Measurements from ENCODE around the gene MARF1. TPM values are rescaled to one million over a fixed set of nuclear protein-coding genes. Genes with fewer than 3 reads are reported as not detected.

Gene MARF1
- total RNA-seq, 1 experiment from 2014 or later: 59.4 TPM

DNA sequence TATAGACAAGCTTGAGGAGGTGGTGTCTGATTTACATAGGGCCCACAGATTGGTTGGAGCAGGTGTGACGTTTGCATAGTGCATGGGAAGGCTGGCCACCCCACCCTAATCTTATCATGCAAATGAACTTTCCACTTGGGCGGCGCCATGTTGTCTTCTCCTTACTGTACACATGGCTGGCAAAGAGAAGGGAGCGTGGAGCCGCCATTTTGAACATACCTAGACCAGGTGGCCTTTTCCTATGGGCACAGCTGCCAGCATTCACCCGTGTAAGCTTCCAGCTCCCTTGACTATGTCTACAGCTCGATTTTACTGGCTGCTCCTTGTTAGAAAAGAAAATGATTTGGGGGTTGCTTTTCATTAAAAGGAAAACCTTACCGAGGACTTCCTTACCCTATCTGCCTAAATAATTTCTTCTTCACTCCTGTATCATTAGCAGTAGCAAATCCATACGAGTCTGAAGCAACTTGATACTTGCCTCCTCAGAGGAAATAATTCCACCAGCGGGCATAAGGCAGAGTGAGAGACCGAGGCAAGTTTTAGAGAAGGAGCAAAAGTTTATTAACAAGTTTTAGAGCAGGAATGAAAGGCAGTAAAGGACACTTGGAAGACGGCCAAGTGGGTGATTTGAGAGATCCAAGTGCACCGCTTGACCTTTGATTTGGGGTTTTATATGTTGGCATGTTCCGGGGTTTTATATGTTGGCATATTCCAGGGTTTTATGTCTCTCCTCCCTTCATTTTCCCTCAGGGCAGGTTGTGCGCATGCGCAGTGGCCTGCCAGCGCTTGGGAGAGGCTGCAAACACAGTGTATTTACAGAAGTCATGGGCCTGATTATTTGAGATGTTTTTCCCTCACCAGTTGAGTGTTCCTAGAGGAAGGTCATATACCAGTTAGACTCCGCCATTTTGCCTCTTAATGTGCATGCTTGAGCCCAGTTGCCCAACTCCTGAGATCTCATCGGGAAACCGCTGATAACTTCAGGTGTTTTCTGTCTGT lies 65.7 kb downstream of the MARF1 start:
- Histone ChIP-seq H3K9me2 (ENCODE audit: insufficient read depth) (no peaks in the 10 kb centered on the region), H3K4me3 (replicated peaks in 1 of 2; ENCODE audit: low read depth in 1 of 2, low read length in 2 of 2) (no peak overlapping the region), H4K20me1 (ENCODE audit: insufficient read depth) (no peaks in the 10 kb centered on the region), H3K27ac (ENCODE audit: low read depth, low read length) (no peak overlapping the region), H3K27me3 (ENCODE audit: insufficient read depth, low read length) (no peaks in the 10 kb centered on the region), H2AFZ (ENCODE audit: low read depth, low read length, poor library complexity, severe bottlenecking) (no peak overlapping the region), H3K4me1 (ENCODE audit: control insufficient read depth in 1 of 2, insufficient read depth in 2 of 2, low read length in 2 of 2) (peaks cover 2 to 20% of the 10 kb centered on the region in 2 experiments), H3K79me2 (ENCODE audit: insufficient read depth, low read length) (no peaks in the 10 kb centered on the region), H3K4me2 (ENCODE audit: low read length) (no peak overlapping the region), H3K9me3 (ENCODE audit: control insufficient read depth in 1 of 2, insufficient read depth in 1 of 2, low read depth in 1 of 2, low read length in 2 of 2) (no peaks in the 10 kb centered on the region), H3K9ac (ENCODE audit: low read length) (no peak overlapping the region), H3K36me3 (ENCODE audit: control insufficient read depth in 1 of 2, insufficient read depth in 2 of 2, low read length in 2 of 2) (no peaks in the 10 kb centered on the region)
- DNase-seq (ENCODE audit: low read depth, low spot score) (no peak), ATAC-seq (no peak)
- RAD21 ChIA-PET (ENCODE audit: low non-redundant PET in 1 of 2, low total read pairs in 2 of 2, uncharacterized antibody in 2 of 2, unreplicated experiment in 2 of 2): no interaction called here
- POLR2A ChIA-PET: no interaction called here
- intact Hi-C loops (cut with micrococcal nuclease): no loop called here
- BruUV-seq (replicated peaks): no TSS peak
- CTCF ChIA-PET: no interaction called here
- TF ChIP-seq ELF1 (IDR thresholded peaks at IDR 0.05; ENCODE audit: borderline replicate concordance, low read depth): no peak
- TF ChIP-seq, protein P1, sequence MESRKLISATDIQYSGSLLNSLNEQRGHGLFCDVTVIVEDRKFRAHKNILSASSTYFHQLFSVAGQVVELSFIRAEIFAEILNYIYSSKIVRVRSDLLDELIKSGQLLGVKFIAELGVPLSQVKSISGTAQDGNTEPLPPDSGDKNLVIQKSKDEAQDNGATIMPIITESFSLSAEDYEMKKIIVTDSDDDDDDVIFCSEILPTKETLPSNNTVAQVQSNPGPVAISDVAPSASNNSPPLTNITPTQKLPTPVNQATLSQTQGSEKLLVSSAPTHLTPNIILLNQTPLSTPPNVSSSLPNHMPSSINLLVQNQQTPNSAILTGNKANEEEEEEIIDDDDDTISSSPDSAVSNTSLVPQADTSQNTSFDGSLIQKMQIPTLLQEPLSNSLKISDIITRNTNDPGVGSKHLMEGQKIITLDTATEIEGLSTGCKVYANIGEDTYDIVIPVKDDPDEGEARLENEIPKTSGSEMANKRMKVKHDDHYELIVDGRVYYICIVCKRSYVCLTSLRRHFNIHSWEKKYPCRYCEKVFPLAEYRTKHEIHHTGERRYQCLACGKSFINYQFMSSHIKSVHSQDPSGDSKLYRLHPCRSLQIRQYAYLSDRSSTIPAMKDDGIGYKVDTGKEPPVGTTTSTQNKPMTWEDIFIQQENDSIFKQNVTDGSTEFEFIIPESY (IDR thresholded peaks at IDR 0.05; ENCODE audit: extremely low read depth, insufficient replicate concordance, low read length): no peak

- CTCF ChIA-PET: no interaction called here
- no peak overlapping the region for H3K27ac ChIP-seq (ENCODE audit: low read depth, low read length)
- peaks cover 2 to 21% of the 10 kb centered on the region in 2 experiments for H3K4me1 ChIP-seq (ENCODE audit: control insufficient read depth in 1 of 2, insufficient read depth in 2 of 2, low read length in 2 of 2)
- POLR2A ChIA-PET: interaction anchor here (1.9 kb wide), 1 partner anchor 12 kb away, joined by 5 read pairs; no protein-coding TSS in a partner anchor
- intact Hi-C loops (cut with micrococcal nuclease): no loop called here
- H3K36me3 ChIP-seq (ENCODE audit: control insufficient read depth in 1 of 2, insufficient read depth in 2 of 2, low read length in 2 of 2): no peaks in the 10 kb centered on the region
- RAD21 ChIA-PET (ENCODE audit: low non-redundant PET in 1 of 2, low total read pairs in 2 of 2, uncharacterized antibody in 2 of 2, unreplicated experiment in 2 of 2): no interaction called here
- DNase-seq (ENCODE audit: low read depth, low spot score) (no peak), ATAC-seq (no peak)
- H4K20me1 ChIP-seq (ENCODE audit: insufficient read depth): no peaks in the 10 kb centered on the region
- H3K4me2 ChIP-seq (ENCODE audit: low read length): no peak overlapping the region
- H3K9ac ChIP-seq (ENCODE audit: low read length): no peak overlapping the region
- no peak overlapping the region for H2AFZ ChIP-seq (ENCODE audit: low read depth, low read length, poor library complexity, severe bottlenecking)
- BruUV-seq (replicated peaks): no TSS peak
- H3K27me3 ChIP-seq (ENCODE audit: insufficient read depth, low read length): no peaks in the 10 kb centered on the region
- H3K79me2 ChIP-seq (ENCODE audit: insufficient read depth, low read length): no peaks in the 10 kb centered on the region
- no peak overlapping the region for H3K4me3 ChIP-seq (replicated peaks in 1 of 2; ENCODE audit: low read depth in 1 of 2, low read length in 2 of 2)
- no peaks in the 10 kb centered on the region for H3K9me3 ChIP-seq (ENCODE audit: control insufficient read depth in 1 of 2, insufficient read depth in 1 of 2, low read depth in 1 of 2, low read length in 2 of 2)
- no peaks in the 10 kb centered on the region for H3K9me2 ChIP-seq (ENCODE audit: insufficient read depth)
- TF ChIP-seq POLR2AphosphoS5 (IDR thresholded peaks at IDR 0.05; ENCODE audit: low read depth, low read length): no peak
- no peak for TF ChIP-seq SP1 (IDR thresholded peaks at IDR 0.05; ENCODE audit: low read depth)
- no peak for TF ChIP-seq MAX (IDR thresholded peaks at IDR 0.05)
- TF ChIP-seq ZFX (IDR thresholded peaks at IDR 0.05): no peak
- no peak for TF ChIP-seq CTCF (IDR thresholded peaks at IDR 0.05 in 2 of 3, conservative IDR thresholded peaks at IDR 0.05 in 1 of 3; ENCODE audit: borderline replicate concordance in 1 of 3, insufficient read depth in 1 of 3, low read depth in 2 of 3, low read length in 2 of 3)
- no peak for TF ChIP-seq CBX3 (IDR thresholded peaks at IDR 0.05; ENCODE audit: low read depth)
- TF ChIP-seq SIN3A (IDR thresholded peaks at IDR 0.05; ENCODE audit: low read depth): no peak
- no peak for TF ChIP-seq ZNF274 (IDR thresholded peaks at IDR 0.05; ENCODE audit: low read depth, low read length)
- no peak for TF ChIP-seq EZH2 (IDR thresholded peaks at IDR 0.05)
- no peak for TF ChIP-seq EZH2phosphoT487 (IDR thresholded peaks at IDR 0.05; ENCODE audit: borderline replicate concordance)
- TF ChIP-seq YY1 (IDR thresholded peaks at IDR 0.05; ENCODE audit: extremely low read depth, insufficient replicate concordance, low read depth, low read length): no peak
Measured at GRCh38 chr16:15575293-15576049, 67.5 kb downstream of the MARF1 start.

Data from HCT116 (cell line).